Measurements from ENCODE around the gene KLRF2.
"Not testable (repeated sequence)": the region's sequence is repeated elsewhere in the genome, so short reads cannot be mapped to it uniquely, and the experiment has no call there.

KLRF2 gene

GRCh38 chr12:9881246-9881645 is at the start of gene KLRF2:
TSS of gene KLRF2 (plus strand) at chr12:9881489. CDS start at chr12:9881596, 107 bp downstream.
- DNase-seq: no peak

- DNase-seq: no peak
These were observed 49.6 kb upstream of the KLRF2 start for GRCh38 chr12:9831720-9832119.

- no peak for DNase-seq
These were observed 37.9 kb upstream of the KLRF2 start for GRCh38 chr12:9843407-9843806.

GRCh38 chr12:9848899-9849298 is 32.4 kb upstream of the KLRF2 start:
- no peak for DNase-seq

- DNase-seq: no peak
These were observed 30.2 kb upstream of the KLRF2 start for GRCh38 chr12:9851050-9851449.

- no peak for DNase-seq
These were observed 29.4 kb upstream of the KLRF2 start for GRCh38 chr12:9851927-9852326.

- no peak for DNase-seq
These were observed 25.1 kb upstream of the KLRF2 start for GRCh38 chr12:9856151-9856550.

GRCh38 chr12:9856894-9857293 is 24.4 kb upstream of the KLRF2 start:
- no peak for DNase-seq

GRCh38 chr12:9858135-9858534 is 23.2 kb upstream of the KLRF2 start:
- DNase-seq: no peak

GRCh38 chr12:9864913-9865675 is 16.2 kb upstream of the KLRF2 start:
- no peak for DNase-seq

- DNase-seq: no peak
These were observed 14.4 kb upstream of the KLRF2 start for GRCh38 chr12:9866860-9867269.

- DNase-seq: no peak
These were observed 13.8 kb upstream of the KLRF2 start for GRCh38 chr12:9867531-9867930.

GRCh38 chr12:9868311-9868801 is 12.9 kb upstream of the KLRF2 start:
- no peak for DNase-seq

GRCh38 chr12:9868951-9869306 is 12.4 kb upstream of the KLRF2 start:
- no peak for DNase-seq

GRCh38 chr12:9869307-9870161 is 11.8 kb upstream of the KLRF2 start, which contains the start of gene CLEC2B:
TSS of gene CLEC2B (minus strand) at chr12:9869354.
- DNase-seq: no peak

GRCh38 chr12:9870286-9870866 is 10.9 kb upstream of the KLRF2 start:
- DNase-seq: no peak

GRCh38 chr12:9872162-9872561 is 9.1 kb upstream of the KLRF2 start:
- DNase-seq: no peak

- no peak for DNase-seq
These were observed 8.5 kb upstream of the KLRF2 start for GRCh38 chr12:9872742-9873141.

- not testable (repeated sequence) for DNase-seq
These were observed 5.2 kb upstream of the KLRF2 start for GRCh38 chr12:9876120-9876519.

- DNase-seq: no peak
These were observed 684 bp upstream of the KLRF2 start for GRCh38 chr12:9880532-9881078.

GRCh38 chr12:9881988-9882387 is 699 bp downstream of the KLRF2 start:
- DNase-seq: no peak

- DNase-seq: no peak
These were observed 1.9 kb downstream of the KLRF2 start for GRCh38 chr12:9883175-9883574.

- DNase-seq: no peak
These were observed 7.5 kb downstream of the KLRF2 start for GRCh38 chr12:9888665-9889273.

Data from NCI-H146 (cell line).